Naive thymus-derived CD8-positive, alpha-beta T cell (primary cell): ENCODE results near the gene HMGN4. TPM values are rescaled to one million over a fixed set of nuclear protein-coding genes. Genes with fewer than 3 reads are reported as not detected.

Experiments used
- ATAC-seq, 2 donors: fragments of 150-1000 bp; cut with Tn5 transposase in 1 of 2; sonication (Bioruptor Pico), chemical (Tn5 transposase) in 1 of 2; 1 replicate in 1 of 2; 2 replicates in 1 of 2; pipeline ENCODE4 v1.10.0; 2021; ENCODE audit warnings: mild to moderate bottlenecking in 2 of 2, moderate library complexity in 2 of 2
- POLR2A ChIA-PET: fragments of 350-600 bp; sonication (Branson Sonifier 250); formaldehyde crosslinking; loops from one replicate; lab custom pipeline; 2021; ENCODE audit warnings: antibody characterized with exemption; lab: Charles Lee
- DNase-seq, 10 donors: peaks; one replicate each; pipeline versions ENCODE4 v3.0.0 to v3.0.0-alpha.2; 2020 to 2022
- H3K27ac Mint-ChIP-seq, 10 donors: one replicate each; pipeline ENCODE4 v1.8.0; 2020 to 2022; ENCODE audit warnings: mild to moderate bottlenecking in 10 of 10, mixed read lengths in 10 of 10, moderate library complexity in 4 of 10, inconsistent platforms in 1 of 10
- H3K27me3 Mint-ChIP-seq, 5 donors: one replicate each; pipeline ENCODE4 v1.8.0; 2021 to 2022; ENCODE audit warnings: mixed read lengths in 5 of 5
- H3K36me3 Mint-ChIP-seq, 3 donors: one replicate each; pipeline ENCODE4 v1.8.0; 2020 to 2022; ENCODE audit warnings: mixed read lengths in 3 of 3, mild to moderate bottlenecking in 2 of 3, inconsistent platforms in 1 of 3
- H3K4me1 Mint-ChIP-seq, 4 donors: one replicate each; pipeline ENCODE4 v1.8.0; 2021 to 2022; ENCODE audit warnings: mixed read lengths in 4 of 4
- H3K4me3 Mint-ChIP-seq, 10 donors: one replicate each; pipeline ENCODE4 v1.8.0; 2020 to 2022; ENCODE audit warnings: mild to moderate bottlenecking in 10 of 10, mixed read lengths in 10 of 10, moderate library complexity in 6 of 10, inconsistent platforms in 1 of 10
- H3K9me3 Mint-ChIP-seq, 9 donors: one replicate each; pipeline ENCODE4 v1.8.0; 2020 to 2022; ENCODE audit warnings: mixed read lengths in 9 of 9, mild to moderate bottlenecking in 3 of 9, inconsistent platforms in 1 of 9, moderate library complexity in 1 of 9
- polyA plus RNA-seq, 3 donors: library from polyadenylated mRNA; unstranded; fragments of 300-500 nt; fragmentation: Illumina TruSeq; gene quantifications; one replicate each; pipeline ENCODE4 v1.2.3, GENCODE V29; 2021
- total RNA-seq, 8 experiments: library from RNA in 2 of 8; stranded (reverse) in 2 of 8; gene quantifications; one replicate each; pipeline ENCODE4 v1.2.3 and lab custom pipeline; 2021 to 2026

HMGN4 gene
- total and polyA plus RNA-seq, 5 experiments from 2014 or later, result 73.3 to 183 (median 110) TPM

GRCh38 chr6:26592649-26593048 lies 54.5 kb downstream of the HMGN4 start:
- Mint-ChIP-seq H3K36me3 (no peaks in the 10 kb centered on the region), H3K27me3 (peaks cover 6 to 42% (median 20%) of the 10 kb centered on the region in 5 donors), H3K9me3 (no peaks in the 10 kb centered on the region), H3K27ac (no peak overlapping the region), H3K4me3 (no peak overlapping the region), H3K4me1 (peaks cover 0 to 5% (median 2%) of the 10 kb centered on the region in 4 donors)
- ATAC-seq (no peak), DNase-seq (no peak)
- POLR2A ChIA-PET, result interaction anchor here (1.8 kb wide), 1 partner anchor 8 kb away, joined by 6 read pairs; no protein-coding TSS in a partner anchor

GRCh38 chr6:26593278-26594130 lies 55.3 kb downstream of the HMGN4 start:
- peaks cover 6 to 42% (median 20%) of the 10 kb centered on the region in 5 donors for H3K27me3 Mint-ChIP-seq
- no peak for ATAC-seq
- H3K4me1 Mint-ChIP-seq, result peaks cover 4 to 14% (median 6%) of the 10 kb centered on the region in 4 donors
- peaks cover 0 to 8% (median 2%) of the 10 kb centered on the region in 3 donors for H3K36me3 Mint-ChIP-seq
- H3K9me3 Mint-ChIP-seq, result no peaks in the 10 kb centered on the region
- POLR2A ChIA-PET, result no interaction called here
- no peak for DNase-seq
- H3K4me3 Mint-ChIP-seq, result no peak overlapping the region
- H3K27ac Mint-ChIP-seq, result peak overlapping the region in 1 of 10 donors; percentile 9

GRCh38 chr6:26594131-26594498 lies 55.9 kb downstream of the HMGN4 start:
- peaks cover 6 to 41% (median 20%) of the 10 kb centered on the region in 5 donors for H3K27me3 Mint-ChIP-seq

DNA sequence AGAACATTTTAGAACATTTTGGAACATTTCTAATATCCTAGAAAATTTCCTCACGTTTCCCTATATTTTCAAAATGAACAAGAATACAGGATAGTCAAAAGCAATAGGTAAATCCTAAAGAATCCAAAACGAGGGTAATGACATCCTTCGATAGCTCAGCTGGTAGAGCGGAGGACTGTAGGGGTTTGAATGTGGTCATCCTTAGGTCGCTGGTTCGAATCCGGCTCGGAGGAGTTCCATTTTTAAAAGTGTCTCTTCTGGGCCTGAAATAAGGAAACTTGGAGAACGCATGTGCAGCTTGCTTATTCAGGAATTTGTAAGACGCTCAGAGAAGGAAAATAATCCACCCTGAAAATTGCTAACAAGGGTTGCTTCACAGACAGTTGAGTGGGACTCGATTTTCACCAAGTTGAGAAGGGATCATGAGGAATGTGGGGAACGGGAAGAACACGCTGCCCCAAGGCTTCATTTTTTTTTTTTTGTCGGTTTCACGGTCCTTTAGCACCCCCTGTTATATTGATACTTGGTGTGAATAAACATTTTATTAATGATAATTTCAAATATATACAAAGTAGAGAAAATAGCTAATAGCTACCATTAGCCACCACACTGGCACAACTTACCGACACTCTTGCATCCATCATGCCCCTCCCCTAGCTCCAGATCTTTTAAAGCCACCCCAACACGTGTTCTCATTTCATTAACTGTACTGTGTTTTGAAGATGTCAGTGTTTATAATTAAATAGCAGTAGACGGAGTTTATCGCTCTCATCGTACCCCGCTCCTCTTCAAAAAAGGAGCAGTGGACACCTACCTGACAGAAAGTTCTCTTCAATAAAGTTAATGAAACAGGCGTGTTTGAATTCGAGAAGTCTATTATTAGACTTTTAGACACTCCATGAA lies 56.8 kb downstream of the HMGN4 start:
- peaks cover 0 to 21% (median 9%) of the 10 kb centered on the region in 3 donors for H3K36me3 Mint-ChIP-seq
- peaks cover 6 to 25% (median 16%) of the 10 kb centered on the region in 4 donors for H3K4me1 Mint-ChIP-seq
- POLR2A ChIA-PET, result interaction anchor here (0.6 to 1.6 kb wide), 13 partner anchors 23 to 1296 kb away, joined by 3 to 7 read pairs (median 3); partner anchors contain the start of gene HMGN4
- H3K27ac Mint-ChIP-seq, result peak overlapping the region in 2 of 10 donors; percentile 43 to 86
- peaks cover 6 to 37% (median 20%) of the 10 kb centered on the region in 5 donors for H3K27me3 Mint-ChIP-seq
- no peaks in the 10 kb centered on the region for H3K9me3 Mint-ChIP-seq
- DNase-seq, result peak in 1 of 10 donors; percentile 16
- no peak for ATAC-seq
- H3K4me3 Mint-ChIP-seq, result peak overlapping the region in 5 of 10 donors; percentile 11 to 30 (median 23)

More at GRCh38 chr6:26594131-26594498, 55.9 kb downstream of the HMGN4 start:
- POLR2A ChIA-PET, result interaction anchor here (1.4 to 1.5 kb wide), 2 partner anchors 25 to 470 kb away, joined by 3 to 4 read pairs; a partner anchor contains a TSS
- Mint-ChIP-seq H3K36me3 (peaks cover 0 to 12% (median 6%) of the 10 kb centered on the region in 3 donors), H3K9me3 (no peaks in the 10 kb centered on the region), H3K4me1 (peaks cover 4 to 17% (median 8%) of the 10 kb centered on the region in 4 donors), H3K27ac (peak overlapping the region in 1 of 10 donors; percentile 9), H3K4me3 (no peak overlapping the region)
- DNase-seq (no peak), ATAC-seq (no peak)

DNA sequence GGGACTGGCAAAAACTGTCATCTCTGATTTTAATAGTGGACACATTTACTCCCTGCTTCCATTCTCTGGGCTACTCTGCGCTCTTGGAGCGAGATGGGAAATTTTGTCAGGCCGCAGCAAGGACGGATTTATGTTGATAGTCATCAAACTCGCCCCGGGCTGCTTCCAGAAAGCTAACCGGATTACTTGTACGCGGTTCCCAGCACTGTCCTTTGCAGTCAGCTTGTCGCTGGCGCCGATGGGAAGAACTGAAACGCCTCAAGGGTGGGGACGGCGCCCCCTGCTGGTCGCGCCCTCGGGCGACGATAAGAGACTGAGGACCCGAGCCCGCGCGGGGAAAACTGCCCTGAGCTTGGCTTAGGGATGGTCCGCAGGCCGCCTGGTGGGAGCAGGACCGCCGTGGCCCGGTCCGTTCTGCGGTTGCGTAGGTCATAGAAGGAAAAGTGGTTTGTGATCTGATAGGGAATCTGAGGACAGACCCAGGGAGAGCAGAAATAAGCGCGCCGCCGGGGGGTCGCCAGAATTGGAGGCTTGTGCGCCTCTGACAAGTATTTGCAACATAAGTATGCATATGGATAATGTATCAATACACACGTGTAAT lies 57.6 kb downstream of the HMGN4 start:
- peak; percentile 68 to 91 (median 83) for DNase-seq
- no peaks in the 10 kb centered on the region for H3K9me3 Mint-ChIP-seq
- H3K36me3 Mint-ChIP-seq, result peaks cover 0 to 28% (median 9%) of the 10 kb centered on the region in 3 donors
- no peak overlapping the region for H3K4me3 Mint-ChIP-seq
- POLR2A ChIA-PET, result interaction anchor here (0.6 to 2.2 kb wide), 11 partner anchors 24 to 1270 kb away, joined by 3 to 5 read pairs (median 4); partner anchors contain the start of gene HMGN4
- ATAC-seq, result peak; percentile 44 to 58
- peaks cover 6 to 33% (median 20%) of the 10 kb centered on the region in 5 donors for H3K27me3 Mint-ChIP-seq
- H3K4me1 Mint-ChIP-seq, result peaks cover 6 to 27% (median 20%) of the 10 kb centered on the region in 4 donors
- H3K27ac Mint-ChIP-seq, result no peak overlapping the region

Other genes starting within 250 kb of the HMGN4 start
- gene BTN3A2, start 173.2 kb upstream of the HMGN4 start, total RNA-seq, result 100 to 1,000 TPM; 148 to 158 TPM
- 100 to 1,000 TPM; 119 to 160 (median 151) TPM for gene BTN3A2, start 173.2 kb upstream of the HMGN4 start, polyA plus RNA-seq
- 10 to 100 TPM; 24.6 to 26.8 TPM for gene BTN2A2, start 155.3 kb upstream of the HMGN4 start, total RNA-seq
- 1 to 10 TPM; 2.3 to 5.8 (median 2.7) TPM for gene BTN2A2, start 155.3 kb upstream of the HMGN4 start, polyA plus RNA-seq
- gene BTN3A1, start 136.1 kb upstream of the HMGN4 start, total RNA-seq, result 100 to 1,000 TPM; 245 to 250 TPM
- 10 to 100 TPM; 39.8 to 63.0 (median 47.3) TPM for gene BTN3A1, start 136.1 kb upstream of the HMGN4 start, polyA plus RNA-seq
- gene BTN3A3, start 97.9 kb upstream of the HMGN4 start, total RNA-seq, result 100 to 1,000 TPM; 203 to 208 TPM
- gene BTN3A3, start 97.9 kb upstream of the HMGN4 start, polyA plus RNA-seq, result 10 to 100 TPM; 65.0 to 80.2 (median 79.3) TPM
- 10 to 100 TPM; 59.0 to 63.6 TPM for gene BTN2A1, start 80.4 kb upstream of the HMGN4 start, total RNA-seq
- 10 to 100 TPM in 2 of 3 donors, 1 to 10 TPM in 1; 9.6 to 13.7 (median 11.6) TPM for gene BTN2A1, start 80.4 kb upstream of the HMGN4 start, polyA plus RNA-seq
- gene BTN1A1, start 38.1 kb upstream of the HMGN4 start, total RNA-seq, result not detected
- not detected for gene BTN1A1, start 38.1 kb upstream of the HMGN4 start, polyA plus RNA-seq
- gene ABT1, start 58.6 kb downstream of the HMGN4 start, total RNA-seq, result 10 to 100 TPM; 41.8 to 43.1 TPM
- gene ABT1, start 58.6 kb downstream of the HMGN4 start, polyA plus RNA-seq, result 10 to 100 TPM; 36.7 to 43.6 (median 39.9) TPM
- gene ZNF322, start 121.4 kb downstream of the HMGN4 start, total RNA-seq, result 10 to 100 TPM; 13.8 to 17.7 TPM
- 1 to 10 TPM; 6.5 to 8.8 (median 8.7) TPM for gene ZNF322, start 121.4 kb downstream of the HMGN4 start, polyA plus RNA-seq